HepG2 (cell line): ENCODE results near the gene UPB1. TPM values are rescaled to one million over a fixed set of nuclear protein-coding genes. Genes with fewer than 3 reads are reported as not detected.

ENCODE experiments used
- CCAR2 ChIP-seq: fragments of 200-400 bp; formaldehyde crosslinking; optimal IDR thresholded peaks from 2 replicates; pipeline ENCODE3; 2018; ENCODE audit warnings: low read depth, mild to moderate bottlenecking, low read length, moderate library complexity
- CREM ChIP-seq, 2 experiments: sonication (generic) in 1 of 2; formaldehyde crosslinking in 1 of 2; IDR thresholded peaks; 2 replicates each; pipeline versions ENCODE4 v1.4.0 to v1.6.1; 2016 to 2020; ENCODE audit warnings: antibody characterized with exemption in 1 of 2, mild to moderate bottlenecking in 1 of 2, missing genetic modification reagents in 1 of 2
- EED ChIP-seq: sonication (generic); formaldehyde crosslinking; IDR thresholded peaks from 2 replicates; pipeline ENCODE4 v1.5.0; 2020; ENCODE audit warnings: mild to moderate bottlenecking, missing genetic modification reagents
- MXD4 ChIP-seq: IDR thresholded peaks from 2 replicates; pipeline ENCODE4 v1.6.1; 2016; ENCODE audit warnings: mild to moderate bottlenecking, missing biosample characterization, missing genetic modification reagents
- NAIF1 ChIP-seq: sonication (generic); formaldehyde crosslinking; IDR thresholded peaks from 2 replicates; pipeline ENCODE4 v1.5.0; 2020; ENCODE audit warnings: mild to moderate bottlenecking, missing genetic modification reagents, borderline replicate concordance
- RCOR2 ChIP-seq: IDR thresholded peaks from 2 replicates; pipeline ENCODE4 v1.6.1; 2016; ENCODE audit warnings: missing biosample characterization, missing genetic modification reagents
- TGIF2 ChIP-seq: IDR thresholded peaks from 2 replicates; pipeline ENCODE4 v1.6.1; 2016; ENCODE audit warnings: control low read depth, missing compliant biosample characterization
- ZFP41 ChIP-seq: sonication (generic); formaldehyde crosslinking; IDR thresholded peaks from 2 replicates; pipeline ENCODE4 v1.4.0; 2020; ENCODE audit warnings: mild to moderate bottlenecking, missing genetic modification reagents, borderline replicate concordance
- ZNF569 ChIP-seq: sonication (generic); formaldehyde crosslinking; IDR thresholded peaks from 2 replicates; pipeline ENCODE4 v1.5.0; 2020; ENCODE audit warnings: mild to moderate bottlenecking, missing genetic modification reagents, moderate library complexity, borderline replicate concordance
- ZNF570 ChIP-seq: sonication (generic); formaldehyde crosslinking; IDR thresholded peaks from 2 replicates; pipeline ENCODE4 v1.4.0; 2020; ENCODE audit warnings: mild to moderate bottlenecking, missing genetic modification reagents, borderline replicate concordance
- ZSCAN30 ChIP-seq: sonication (generic); formaldehyde crosslinking; IDR thresholded peaks from 2 replicates; pipeline ENCODE4 v1.5.0; 2020; ENCODE audit warnings: mild to moderate bottlenecking, missing genetic modification reagents
- polyA plus RNA-seq, 8 experiments: library from polyadenylated mRNA; depleted of rRNA in 3 of 8; stranded (reverse) in 7 of 8; unstranded in 1 of 8; fragments of >200 nt; fragmentation: Illumina TruSeq in 4 of 8; extraction: Trizol in 4 of 8; gene quantifications; 2 replicates each; pipeline versions ENCODE4 v1.2.1 to v1.2.3, GENCODE V29; 2011 to 2016; ENCODE audit warnings: low read depth in 4 of 8, missing spikeins in 1 of 8, mixed read lengths in 1 of 8; ENCODE audit not compliant: insufficient read depth in 1 of 8
- total RNA-seq, 5 experiments: library from RNA; depleted of rRNA; stranded (reverse); fragments of >200 nt; fragmentation: Illumina TruSeq; extraction: Trizol; gene quantifications; 2 replicates each; pipeline ENCODE4 v1.2.3, GENCODE V29; 2016; ENCODE audit warnings: low read depth in 1 of 5
- TF ChIP-seq, protein P1 (sequence below): IDR thresholded peaks from 2 replicates; pipeline ENCODE4 v1.6.1; 2016; ENCODE audit warnings: missing biosample characterization, missing genetic modification reagents, low read depth
- TF ChIP-seq, protein P2 (sequence below): sonication (generic); formaldehyde crosslinking; IDR thresholded peaks from 2 replicates; pipeline ENCODE4 v1.4.0; 2020; ENCODE audit warnings: missing genetic modification reagents
- TF ChIP-seq, protein P3 (sequence below): sonication (generic); formaldehyde crosslinking; IDR thresholded peaks from 2 replicates; pipeline ENCODE4 v1.8.0; 2022; ENCODE audit warnings: mild to moderate bottlenecking, missing genetic modification reagents, borderline replicate concordance
- TF ChIP-seq, protein P4 (sequence below): sonication (generic); formaldehyde crosslinking; IDR thresholded peaks from 2 replicates; pipeline ENCODE4 v1.5.0; 2020; ENCODE audit warnings: missing genetic modification reagents
- TF ChIP-seq, protein P5 (sequence below): sonication (generic); formaldehyde crosslinking; IDR thresholded peaks from 2 replicates; pipeline ENCODE4 v1.8.1; 2023; ENCODE audit warnings: mild to moderate bottlenecking, missing genetic modification reagents, borderline replicate concordance

Gene UPB1
- total and polyA plus RNA-seq, 2 of the 13 experiments (the other 11 are each of a cell fraction or from before 2014, with no cell fraction given), result 0.38 to 1.2 TPM

DNA sequence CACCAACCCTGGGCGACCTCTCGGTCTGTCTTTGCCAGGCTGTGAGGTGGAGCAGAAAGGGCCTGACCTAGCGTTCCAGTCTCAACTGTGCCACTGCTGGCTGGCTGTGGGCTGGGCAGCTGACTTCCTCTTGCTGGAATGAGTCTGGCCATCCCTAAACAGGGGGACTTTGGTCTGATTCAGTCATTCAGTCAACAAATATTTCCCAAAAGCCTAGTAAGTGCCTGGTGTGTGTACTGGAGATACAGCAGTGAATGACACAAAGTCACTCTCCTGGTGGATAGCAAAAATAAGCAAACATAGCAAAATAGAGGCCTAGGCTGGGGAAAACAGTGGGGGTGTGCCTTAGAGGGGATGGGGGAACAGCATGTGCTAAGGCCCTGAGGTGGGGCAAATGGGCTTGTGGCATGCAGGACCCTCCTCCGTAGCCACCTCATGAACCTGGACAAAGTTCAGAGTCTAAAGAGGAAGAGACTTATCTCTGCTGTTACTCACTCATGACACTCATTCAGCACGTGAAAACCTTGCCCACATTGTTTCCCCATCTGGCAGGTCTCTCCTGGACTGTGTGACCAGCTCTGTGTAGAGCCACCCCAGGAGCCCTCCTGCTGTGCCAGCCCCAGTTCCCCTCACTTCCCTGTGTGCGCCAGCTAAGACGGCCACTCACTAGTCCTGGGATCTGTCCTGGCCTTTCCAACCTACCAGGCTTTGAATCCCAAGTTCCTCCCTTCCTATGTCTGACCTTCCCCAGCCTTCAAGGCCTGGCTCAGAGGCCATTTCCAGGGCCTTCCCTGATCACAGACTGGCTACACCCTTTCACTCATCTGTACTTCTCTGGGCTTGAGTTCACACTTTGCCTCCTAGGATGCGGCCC is 55.1 kb downstream of the UPB1 start (continued):
- TF ChIP-seq CREM (IDR thresholded peaks at IDR 0.05), result peak; percentile 89
- TF ChIP-seq CREM (CRISPR knock-in tag; IDR thresholded peaks at IDR 0.05), result no peak
- no peak for TF ChIP-seq CCAR2
- no peak for TF ChIP-seq EED (CRISPR knock-in tag)
- peak; percentile 83; the same call in 1 of the 2 replicates for TF ChIP-seq TGIF2 (CRISPR knock-in tag)
- TF ChIP-seq, protein P1, sequence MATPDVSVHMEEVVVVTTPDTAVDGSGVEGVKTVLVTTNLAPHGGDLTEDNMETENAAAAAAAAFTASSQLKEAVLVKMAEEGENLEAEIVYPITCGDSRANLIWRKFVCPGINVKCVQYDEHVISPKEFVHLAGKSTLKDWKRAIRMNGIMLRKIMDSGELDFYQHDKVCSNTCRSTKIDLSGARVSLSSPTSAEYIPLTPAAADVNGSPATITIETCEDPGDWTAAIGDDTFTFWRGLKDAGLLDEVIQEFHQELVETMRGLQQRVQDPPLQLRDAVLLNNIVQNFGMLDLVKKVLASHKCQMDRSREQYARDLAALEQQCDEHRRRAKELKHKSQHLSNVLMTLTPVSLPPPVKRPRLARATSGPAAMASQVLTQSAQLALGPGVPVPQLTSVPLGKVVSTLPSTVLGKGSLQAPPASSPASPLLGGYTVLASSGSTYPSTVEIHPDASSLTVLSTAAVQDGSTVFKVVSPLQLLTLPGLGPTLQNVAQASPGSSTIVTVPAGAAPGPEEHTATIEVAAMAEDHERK (CRISPR knock-in tag), result no peak
- TF ChIP-seq ZSCAN30 (CRISPR knock-in tag), result peak; percentile 45; the same call in 1 of the 2 replicates
- TF ChIP-seq, protein P2, sequence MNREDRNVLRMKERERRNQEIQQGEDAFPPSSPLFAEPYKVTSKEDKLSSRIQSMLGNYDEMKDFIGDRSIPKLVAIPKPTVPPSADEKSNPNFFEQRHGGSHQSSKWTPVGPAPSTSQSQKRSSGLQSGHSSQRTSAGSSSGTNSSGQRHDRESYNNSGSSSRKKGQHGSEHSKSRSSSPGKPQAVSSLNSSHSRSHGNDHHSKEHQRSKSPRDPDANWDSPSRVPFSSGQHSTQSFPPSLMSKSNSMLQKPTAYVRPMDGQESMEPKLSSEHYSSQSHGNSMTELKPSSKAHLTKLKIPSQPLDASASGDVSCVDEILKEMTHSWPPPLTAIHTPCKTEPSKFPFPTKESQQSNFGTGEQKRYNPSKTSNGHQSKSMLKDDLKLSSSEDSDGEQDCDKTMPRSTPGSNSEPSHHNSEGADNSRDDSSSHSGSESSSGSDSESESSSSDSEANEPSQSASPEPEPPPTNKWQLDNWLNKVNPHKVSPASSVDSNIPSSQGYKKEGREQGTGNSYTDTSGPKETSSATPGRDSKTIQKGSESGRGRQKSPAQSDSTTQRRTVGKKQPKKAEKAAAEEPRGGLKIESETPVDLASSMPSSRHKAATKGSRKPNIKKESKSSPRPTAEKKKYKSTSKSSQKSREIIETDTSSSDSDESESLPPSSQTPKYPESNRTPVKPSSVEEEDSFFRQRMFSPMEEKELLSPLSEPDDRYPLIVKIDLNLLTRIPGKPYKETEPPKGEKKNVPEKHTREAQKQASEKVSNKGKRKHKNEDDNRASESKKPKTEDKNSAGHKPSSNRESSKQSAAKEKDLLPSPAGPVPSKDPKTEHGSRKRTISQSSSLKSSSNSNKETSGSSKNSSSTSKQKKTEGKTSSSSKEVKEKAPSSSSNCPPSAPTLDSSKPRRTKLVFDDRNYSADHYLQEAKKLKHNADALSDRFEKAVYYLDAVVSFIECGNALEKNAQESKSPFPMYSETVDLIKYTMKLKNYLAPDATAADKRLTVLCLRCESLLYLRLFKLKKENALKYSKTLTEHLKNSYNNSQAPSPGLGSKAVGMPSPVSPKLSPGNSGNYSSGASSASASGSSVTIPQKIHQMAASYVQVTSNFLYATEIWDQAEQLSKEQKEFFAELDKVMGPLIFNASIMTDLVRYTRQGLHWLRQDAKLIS (CRISPR knock-in tag), result no peak
- TF ChIP-seq, protein P3, sequence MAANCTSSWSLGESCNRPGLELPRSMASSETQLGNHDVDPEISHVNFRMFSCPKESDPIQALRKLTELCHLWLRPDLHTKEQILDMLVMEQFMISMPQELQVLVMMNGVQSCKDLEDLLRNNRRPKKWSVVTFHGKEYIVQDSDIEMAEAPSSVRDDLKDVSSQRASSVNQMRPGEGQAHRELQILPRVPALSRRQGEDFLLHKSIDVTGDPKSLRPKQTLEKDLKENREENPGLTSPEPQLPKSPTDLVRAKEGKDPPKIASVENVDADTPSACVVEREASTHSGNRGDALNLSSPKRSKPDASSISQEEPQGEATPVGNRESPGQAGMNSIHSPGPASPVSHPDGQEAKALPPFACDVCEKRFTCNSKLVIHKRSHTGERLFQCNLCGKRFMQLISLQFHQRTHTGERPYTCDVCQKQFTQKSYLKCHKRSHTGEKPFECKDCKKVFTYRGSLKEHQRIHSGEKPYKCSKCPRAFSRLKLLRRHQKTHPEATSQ (CRISPR knock-in tag), result peak; percentile 81; the same call in 1 of the 2 replicates
- TF ChIP-seq MXD4, result peak; percentile 91
- TF ChIP-seq ZNF569 (CRISPR knock-in tag), result peak; percentile 58; the same call in 1 of the 2 replicates
- TF ChIP-seq, protein P4, sequence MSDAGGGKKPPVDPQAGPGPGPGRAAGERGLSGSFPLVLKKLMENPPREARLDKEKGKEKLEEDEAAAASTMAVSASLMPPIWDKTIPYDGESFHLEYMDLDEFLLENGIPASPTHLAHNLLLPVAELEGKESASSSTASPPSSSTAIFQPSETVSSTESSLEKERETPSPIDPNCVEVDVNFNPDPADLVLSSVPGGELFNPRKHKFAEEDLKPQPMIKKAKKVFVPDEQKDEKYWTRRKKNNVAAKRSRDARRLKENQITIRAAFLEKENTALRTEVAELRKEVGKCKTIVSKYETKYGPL (CRISPR knock-in tag), result 0 out of 2 replicates have a peak, but pooled peaks have one; percentile 25
- no peak; the same call in 1 of the 2 replicates for TF ChIP-seq ZFP41 (CRISPR knock-in tag)
- TF ChIP-seq, protein P5, sequence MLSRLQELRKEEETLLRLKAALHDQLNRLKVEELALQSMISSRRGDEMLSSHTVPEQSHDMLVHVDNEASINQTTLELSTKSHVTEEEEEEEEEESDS (CRISPR knock-in tag), result peak; percentile 85; the same call in 1 of the 2 replicates
- TF ChIP-seq NAIF1, result no peak
- TF ChIP-seq ZNF570 (CRISPR knock-in tag), result no peak
- TF ChIP-seq RCOR2 (CRISPR knock-in tag), result peak; percentile 92
